HepG2 (cell line): ENCODE data around the gene ITGB2. TPM values are rescaled to one million over a fixed set of nuclear protein-coding genes. Genes with fewer than 3 reads are reported as not detected.
A peak's percentile ranks its signal among the peaks of the same experiment; 100 is the strongest.

ENCODE experiments used
- ATAC-seq: fragments of 200-7000 bp; cut with Tn5 transposase; 3 replicates; pipeline ENCODE4 v1.9.1; 2020; ENCODE audit warnings: mild to moderate bottlenecking, moderate library complexity
- BruUV-seq: library from RNA; stranded (reverse); fragments of 400-500 nt; replicated peaks from 2 replicates; lab custom pipeline; 2021; lab: Mats Ljungman, UMichigan
- CTCF ChIA-PET: fragments of 300-600 bp; formaldehyde crosslinking; extraction: SDS; loops from one replicate; lab custom pipeline; 2021; ENCODE audit warnings: low total read pairs, inconsistent platforms, low intra/inter-chr PET ratio; lab: Yijun Ruan, JAX
- POLR2A ChIA-PET: fragments of 350-600 bp; sonication (Branson Sonifier 250); formaldehyde crosslinking; loops from one replicate; lab custom pipeline; 2020; ENCODE audit warnings: antibody characterized with exemption, inconsistent platforms; lab: Yijun Ruan, JAX
- DNase-seq: peaks from one replicate; pipeline ENCODE4 v3.0.0-alpha.2; 2015; ENCODE audit warnings: low spot score
- FAIRE-seq: peaks from 3 replicates; lab custom pipeline; 2011; peaks lifted over from hg19 to GRCh38; lab: Jason Lieb, UNC
- H2AFZ ChIP-seq: one replicate; pipeline ENCODE4 v1.6.1; 2011; ENCODE audit warnings: low read length, inconsistent platforms
- H3K27ac ChIP-seq: fragments of 300-600 bp; 3 replicates; pipeline ENCODE4 v1.8.0; 2011; ENCODE audit warnings: mixed run types, mild to moderate bottlenecking, mixed read lengths, low read length, inconsistent platforms; ENCODE audit not compliant: insufficient read depth; ENCODE audit errors: extremely low read length
- H3K27me3 ChIP-seq, 2 experiments: fragments of 200-600 bp in 1 of 2; 2 replicates in 1 of 2; 3 replicates in 1 of 2; pipeline versions ENCODE4 v1.6.0 to v1.8.0; 2011; ENCODE audit warnings: low read length in 2 of 2, mild to moderate bottlenecking in 2 of 2, moderate library complexity in 2 of 2, inconsistent platforms in 1 of 2; ENCODE audit not compliant: insufficient read depth in 2 of 2, control insufficient read depth in 1 of 2
- H3K36me3 ChIP-seq, 2 experiments: fragments of 200-600 bp in 1 of 2; replicated peaks in 1 of 2; 2 replicates in 1 of 2; 3 replicates in 1 of 2; pipeline versions ENCODE4 v1.5.1 to v1.8.0; 2011; ENCODE audit warnings: low read length in 2 of 2, inconsistent platforms in 1 of 2; ENCODE audit not compliant: insufficient read depth in 2 of 2, control insufficient read depth in 1 of 2
- H3K4me1 ChIP-seq: 2 replicates; pipeline ENCODE4 v1.5.1; 2012; ENCODE audit warnings: low read length, inconsistent platforms; ENCODE audit not compliant: insufficient read depth
- H3K4me2 ChIP-seq: 2 replicates; pipeline ENCODE4 v1.6.0; 2011; ENCODE audit warnings: low read depth, low read length, inconsistent platforms
- H3K4me3 ChIP-seq, 3 experiments: fragments of 200-600 bp in 1 of 3; sonication (generic), shearing (Covaris generic) in 1 of 3; replicated peaks in 1 of 3; 2 replicates each; pipeline ENCODE4 v1.5.1; 2011 to 2016; ENCODE audit warnings: low read length in 3 of 3, inconsistent platforms in 2 of 3, low read depth in 2 of 3, mild to moderate bottlenecking in 2 of 3, control low read depth in 1 of 3, mixed read lengths in 1 of 3; ENCODE audit not compliant: insufficient read depth in 1 of 3
- H3K79me2 ChIP-seq: one replicate; pipeline ENCODE4 v1.6.1; 2011; ENCODE audit warnings: low read length, inconsistent platforms; ENCODE audit not compliant: insufficient read depth
- H3K9ac ChIP-seq: 2 replicates; pipeline ENCODE4 v1.6.0; 2011; ENCODE audit warnings: mild to moderate bottlenecking, low read depth, low read length, inconsistent platforms; ENCODE audit not compliant: insufficient read depth
- H3K9me3 ChIP-seq: 2 replicates; pipeline ENCODE4 v1.5.1; 2012; ENCODE audit warnings: mild to moderate bottlenecking, low read length
- H4K20me1 ChIP-seq: 2 replicates; pipeline ENCODE4 v1.6.0; 2011; ENCODE audit warnings: inconsistent platforms, mild to moderate bottlenecking, low read length, moderate library complexity; ENCODE audit not compliant: insufficient read depth
- AGO2 ChIP-seq: fragments of 200-400 bp; formaldehyde crosslinking; optimal IDR thresholded peaks from 2 replicates; pipeline ENCODE3; 2017; ENCODE audit warnings: mild to moderate bottlenecking, low read depth, low read length, moderate library complexity
- CERS6 ChIP-seq: sonication (generic); formaldehyde crosslinking; IDR thresholded peaks from 2 replicates; pipeline ENCODE4 v1.5.0; 2020; ENCODE audit warnings: missing genetic modification reagents
- EP300 ChIP-seq, 3 experiments: sonication (generic) in 1 of 3; formaldehyde crosslinking in 1 of 3; IDR thresholded peaks; 2 replicates each; pipeline versions ENCODE4 v1.5.1 to v1.6.1; 2011 to 2020; ENCODE audit warnings: low read depth in 2 of 3, low read length in 2 of 3, borderline replicate concordance in 1 of 3, improper control_type of control experiment in 1 of 3, mild to moderate bottlenecking in 1 of 3, missing genetic modification reagents in 1 of 3, moderate library complexity in 1 of 3
- FIP1L1 ChIP-seq: fragments of 200-400 bp; formaldehyde crosslinking; IDR thresholded peaks from 2 replicates; pipeline ENCODE4 v1.6.1; 2018; ENCODE audit warnings: low read depth, mild to moderate bottlenecking, low read length, moderate library complexity, borderline replicate concordance; ENCODE audit not compliant: insufficient read depth
- MTF2 ChIP-seq: sonication (generic); formaldehyde crosslinking; IDR thresholded peaks from 2 replicates; pipeline ENCODE4 v1.5.0; 2020; ENCODE audit warnings: missing genetic modification reagents, borderline replicate concordance
- ZNF354B ChIP-seq: sonication (generic); formaldehyde crosslinking; IDR thresholded peaks from 2 replicates; pipeline ENCODE4 v1.8.0; 2022; ENCODE audit warnings: mild to moderate bottlenecking, missing genetic modification reagents
- ZNF672 ChIP-seq: sonication (generic); formaldehyde crosslinking; IDR thresholded peaks from 2 replicates; pipeline ENCODE4 v1.8.1; 2022; ENCODE audit warnings: missing genetic modification reagents
- ZNF775 ChIP-seq: sonication (generic); formaldehyde crosslinking; IDR thresholded peaks from 2 replicates; pipeline ENCODE4 v1.4.0; 2020; ENCODE audit warnings: missing genetic modification reagents, mild to moderate bottlenecking, moderate library complexity, borderline replicate concordance
- ZNF777 ChIP-seq: sonication (generic); formaldehyde crosslinking; IDR thresholded peaks from 2 replicates; pipeline ENCODE4 v1.4.0; 2020; ENCODE audit warnings: missing genetic modification reagents
- WGBS: methylation state at CpG from one replicate; pipeline ENCODE4 v1.1.6; 2017; ENCODE audit warnings: low lambda C conversion rate; 5-methylcytosine and 5-hydroxymethylcytosine counted together
- in situ Hi-C: cut with HindIII; loops from 2 replicates; pipeline ENCODE4 v1.10.0; 2017; ENCODE audit warnings: low pct_unique_long_range_greater_than_20kb; ENCODE audit not compliant: extremely low pct_ligation_motif_present
- intact Hi-C: fragments of 100-400 bp; cut with micrococcal nuclease; formaldehyde crosslinking; loops from one replicate; pipeline ENCODE4 v1.10.0; 2022; ENCODE audit not compliant: unreplicated experiment
- polyA plus RNA-seq, 8 experiments: library from polyadenylated mRNA; depleted of rRNA in 3 of 8; stranded (reverse) in 7 of 8; unstranded in 1 of 8; fragments of >200 nt; fragmentation: Illumina TruSeq in 4 of 8; extraction: Trizol in 4 of 8; gene quantifications; 2 replicates each; pipeline versions ENCODE4 v1.2.1 to v1.2.3, GENCODE V29; 2011 to 2016; ENCODE audit warnings: low read depth in 4 of 8, missing spikeins in 1 of 8, mixed read lengths in 1 of 8; ENCODE audit not compliant: insufficient read depth in 1 of 8
- total RNA-seq, 5 experiments: library from RNA; depleted of rRNA; stranded (reverse); fragments of >200 nt; fragmentation: Illumina TruSeq; extraction: Trizol; gene quantifications; 2 replicates each; pipeline ENCODE4 v1.2.3, GENCODE V29; 2016; ENCODE audit warnings: low read depth in 1 of 5

ITGB2 gene
- total and polyA plus RNA-seq, 2 of the 13 experiments (the other 11 are each of a cell fraction or from before 2014, with no cell fraction given): 4.2 to 18.0 TPM

- TF ChIP-seq ZNF777 (CRISPR knock-in tag) (no peak), ZNF672 (CRISPR knock-in tag) (no peak), CERS6 (CRISPR knock-in tag) (no peak), ZNF775 (CRISPR knock-in tag) (no peak), MTF2 (CRISPR knock-in tag) (no peak), EP300 (IDR thresholded peaks at IDR 0.05; ENCODE audit: low read depth in 2 of 2, low read length in 2 of 2) (no peak), EP300 (CRISPR knock-in tag; IDR thresholded peaks at IDR 0.05; ENCODE audit: borderline replicate concordance) (no peak)
These were observed 63.4 kb downstream of the ITGB2 start (continued) for GRCh38 chr21:44857127-44857892.

GRCh38 chr21:44856131-44856530 lies 64.6 kb downstream of the ITGB2 start:
- no peak overlapping the region for H3K9ac ChIP-seq
- in situ Hi-C loops: no loop called here
- no peak for TF ChIP-seq ZNF354B (CRISPR knock-in tag)
- peak; percentile 68 for TF ChIP-seq AGO2
- 0 out of 2 replicates have a peak, but pooled peaks have one; percentile 23 for TF ChIP-seq FIP1L1
- intact Hi-C loops: no loop called here
- 97% methylated on average over 15 of the region's 17 CpGs for WGBS
- ATAC-seq (no peak), DNase-seq (no peak), FAIRE-seq (no peak)
- H3K79me2 ChIP-seq: peaks cover 76% of the 10 kb centered on the region
- H3K36me3 ChIP-seq: peaks cover 50 to 94% of the 10 kb centered on the region in 2 experiments
- ChIA-PET CTCF (no interaction called here), POLR2A (interaction anchor here (1.0 kb wide), 1 partner anchor 13 kb away, joined by 3 read pairs; no protein-coding TSS in a partner anchor)
- H3K4me3 ChIP-seq: no peak overlapping the region
- no peak overlapping the region for H3K4me2 ChIP-seq
- peaks cover 19% of the 10 kb centered on the region for H3K4me1 ChIP-seq
- BruUV-seq: no TSS peak
- peaks cover 98% of the 10 kb centered on the region for H4K20me1 ChIP-seq
- H3K9me3 ChIP-seq: no peaks in the 10 kb centered on the region
- no peak overlapping the region for H3K27ac ChIP-seq
- H2AFZ ChIP-seq: no peak overlapping the region
- no peaks in the 10 kb centered on the region for H3K27me3 ChIP-seq
